Activated T-cell treated with anti-CD3 and anti-CD28 coated beads, Interleukin-2, amount 50 U/mL, for 48 hours (primary cell): ENCODE measurements around the gene GYPC.
"Not testable (repeated sequence)": the region's sequence is repeated elsewhere in the genome, so short reads cannot be mapped to it uniquely, and the experiment has no call there.

Source experiments
- DNase-seq, 2 experiments: peaks; one replicate each; pipeline ENCODE4 v3.0.0-alpha.2; 2020

The GYPC gene

DNA sequence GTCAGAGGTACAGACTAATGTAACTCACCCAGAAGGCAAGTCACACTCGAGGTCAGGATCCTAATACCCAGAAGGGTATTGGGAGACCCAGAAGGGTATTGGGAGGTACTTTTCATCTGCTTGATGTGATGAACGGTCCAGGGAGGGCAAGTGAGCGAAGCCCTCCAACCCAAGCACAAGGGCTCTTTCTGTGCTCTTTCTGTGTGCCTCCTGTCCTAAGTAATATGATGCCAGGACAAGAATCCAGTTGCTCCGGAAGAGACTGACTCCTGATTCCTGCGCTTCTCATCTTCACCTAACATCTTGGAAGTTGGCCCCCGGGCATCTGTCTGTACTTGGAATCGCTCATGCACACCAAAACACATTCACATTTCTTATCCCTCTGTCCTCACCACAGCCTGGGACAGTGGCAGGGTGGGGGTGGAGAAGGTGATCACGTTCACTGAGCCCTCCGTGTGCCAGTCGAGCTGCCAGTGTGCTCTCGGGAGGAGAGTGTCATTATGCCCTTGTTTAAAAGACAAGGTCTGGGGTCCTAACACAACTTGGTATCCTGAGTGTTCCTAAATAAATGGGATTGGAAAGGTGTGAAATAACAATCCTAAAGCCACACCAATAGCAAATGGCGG lies 17.1 kb downstream of the GYPC start:
- no peak for DNase-seq

DNA sequence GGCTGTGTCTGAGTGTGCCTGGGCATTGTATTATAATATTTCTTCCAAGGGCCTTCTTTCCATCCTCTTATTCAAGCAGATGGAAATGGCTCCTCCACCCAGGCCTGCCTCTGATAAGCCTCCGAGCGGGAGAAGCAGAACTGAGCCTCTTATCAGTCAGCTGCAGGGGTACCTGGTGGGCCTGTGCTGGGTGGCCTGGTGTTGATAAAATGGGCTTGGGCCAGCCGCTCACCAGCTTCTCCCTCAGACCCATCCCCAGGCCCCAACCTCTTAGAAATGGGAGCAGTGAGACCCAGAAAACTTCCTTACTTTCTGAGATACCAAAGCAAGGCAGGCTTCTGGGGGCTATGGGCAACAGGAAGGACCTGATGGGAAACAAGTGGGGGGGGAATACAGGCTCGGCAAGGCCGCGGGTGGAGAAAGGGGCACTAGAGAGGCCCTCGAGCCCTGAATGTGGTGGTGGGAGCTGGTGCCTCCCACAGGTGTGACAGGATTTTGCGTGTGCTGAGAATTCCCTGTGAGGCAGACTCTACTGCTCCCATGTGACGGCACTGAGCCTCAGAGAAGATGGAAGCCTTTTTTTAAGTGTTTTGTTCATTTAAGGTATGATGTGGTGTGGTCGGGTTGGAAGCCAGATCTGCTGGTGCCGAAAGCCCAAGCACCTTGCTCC lies 18.3 kb downstream of the GYPC start:
- no peak for DNase-seq

DNA sequence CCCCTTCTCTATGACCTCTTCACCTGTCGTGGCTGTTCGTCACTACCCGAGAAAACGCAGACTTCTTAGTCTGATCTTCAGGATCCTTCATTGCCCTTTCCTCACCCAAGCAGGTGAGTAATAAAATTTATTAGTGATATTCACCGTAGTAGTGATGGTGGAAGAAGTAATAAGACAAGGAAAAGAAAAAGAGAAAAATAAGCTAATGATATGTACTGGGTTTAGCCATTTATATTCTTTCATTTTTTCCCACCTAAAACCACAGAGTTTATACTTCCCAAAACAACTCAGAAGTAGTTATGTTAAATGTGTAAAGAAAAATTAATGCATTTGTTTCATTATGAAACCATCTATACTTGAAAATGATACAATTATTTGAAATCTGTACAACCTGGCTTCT lies 19.7 kb downstream of the GYPC start:
- no peak for DNase-seq

DNA sequence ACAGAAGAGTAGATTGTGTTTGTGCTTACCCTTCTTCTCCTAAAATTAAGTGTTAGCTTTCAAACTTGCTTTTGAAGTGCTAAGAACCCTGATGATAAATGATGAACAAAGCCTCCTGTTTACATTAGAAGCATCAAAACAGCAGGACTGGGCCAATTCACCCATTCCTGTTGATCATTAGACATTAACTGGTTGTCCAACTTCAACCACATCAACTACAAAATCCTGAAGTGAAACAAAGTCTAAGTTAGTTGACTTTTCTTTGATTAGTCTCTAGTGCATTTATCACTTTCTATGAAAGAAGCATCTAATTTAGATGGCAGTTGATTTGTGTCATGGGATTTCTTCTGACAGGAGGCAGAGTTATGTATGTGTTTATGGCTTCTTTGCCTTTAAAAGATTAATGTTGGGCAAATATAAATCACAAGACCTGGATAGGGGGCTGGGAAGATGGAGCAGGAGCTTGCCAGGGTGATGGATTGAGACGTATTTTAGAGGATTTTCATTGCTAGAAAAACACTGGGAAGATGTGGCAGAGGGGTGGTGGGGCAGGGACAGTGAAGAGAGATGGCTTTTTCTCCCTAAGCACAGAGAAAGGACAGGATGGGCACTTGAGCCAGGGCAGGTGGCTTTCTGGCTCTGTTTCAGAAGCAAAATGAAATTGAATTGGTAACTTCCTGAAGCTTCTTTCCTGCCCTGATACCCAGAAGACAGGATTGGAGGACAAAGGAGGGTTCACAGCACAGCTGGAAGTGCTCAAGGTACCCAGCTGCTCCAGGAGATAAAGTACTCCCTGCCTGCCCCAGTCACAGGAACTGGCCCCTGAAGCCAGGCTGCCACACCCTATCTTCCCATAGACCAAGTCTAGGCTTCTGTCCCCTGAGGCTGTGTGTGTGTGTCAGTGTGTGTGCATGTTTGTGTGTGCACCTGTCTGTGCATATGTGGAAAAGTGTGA lies 20.5 kb downstream of the GYPC start:
- DNase-seq, result no peak

DNA sequence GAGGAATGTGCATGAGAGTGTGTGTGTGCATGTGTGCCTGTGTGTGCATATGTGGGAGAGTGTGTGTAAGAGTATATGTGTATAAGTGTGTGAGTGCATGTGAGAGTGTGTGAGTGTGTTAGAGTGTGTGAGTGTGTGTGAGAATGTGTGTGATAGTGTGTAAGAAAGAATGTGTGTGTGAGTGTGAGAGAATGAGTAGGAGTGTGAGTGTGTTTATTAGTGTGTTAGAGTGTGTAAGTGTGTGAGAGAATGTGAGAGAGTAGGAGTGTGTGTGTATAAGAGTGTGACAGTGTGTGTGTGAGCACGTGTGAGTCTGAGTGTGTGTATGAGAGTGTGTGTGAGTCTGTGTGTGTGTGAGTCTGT lies 21.2 kb downstream of the GYPC start:
- DNase-seq, result no peak

DNA sequence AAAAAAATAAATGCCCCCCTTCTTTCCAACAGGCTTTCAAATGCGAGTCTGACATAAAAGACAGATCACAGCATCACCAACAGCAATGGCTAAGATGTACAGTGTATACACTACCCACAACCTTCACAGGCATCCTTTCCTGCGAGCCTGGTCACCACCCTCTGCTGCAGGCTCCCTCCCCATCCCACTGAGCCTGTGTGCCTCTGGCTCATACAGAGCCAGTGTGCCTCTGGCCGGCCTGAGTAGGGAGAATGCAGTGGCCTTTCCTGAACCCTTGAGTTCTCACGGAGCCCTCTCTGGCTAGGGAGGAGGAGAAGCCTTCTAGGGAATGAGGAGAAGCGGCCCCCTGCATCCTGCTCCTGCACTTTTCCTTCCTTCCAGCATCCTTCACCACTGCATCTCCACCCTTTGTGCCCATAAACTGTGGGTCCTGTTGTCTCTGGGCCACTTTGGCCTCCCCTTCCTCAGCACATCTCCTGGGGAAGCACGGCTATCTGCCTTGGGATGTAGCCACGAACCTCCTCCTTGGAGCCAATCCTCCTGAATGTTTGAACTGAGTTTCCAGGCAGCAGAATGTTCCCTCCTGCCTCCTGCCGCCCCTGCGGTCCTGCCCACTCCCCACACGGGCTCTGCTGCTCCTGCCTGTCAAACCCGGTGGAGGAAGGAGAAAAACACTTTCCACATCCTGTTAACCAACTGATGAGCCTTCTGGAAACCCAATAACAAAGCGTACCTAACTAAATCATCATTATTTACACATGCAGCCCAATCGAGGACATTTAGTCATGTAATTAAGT lies 22.5 kb downstream of the GYPC start:
- no peak for DNase-seq

DNA sequence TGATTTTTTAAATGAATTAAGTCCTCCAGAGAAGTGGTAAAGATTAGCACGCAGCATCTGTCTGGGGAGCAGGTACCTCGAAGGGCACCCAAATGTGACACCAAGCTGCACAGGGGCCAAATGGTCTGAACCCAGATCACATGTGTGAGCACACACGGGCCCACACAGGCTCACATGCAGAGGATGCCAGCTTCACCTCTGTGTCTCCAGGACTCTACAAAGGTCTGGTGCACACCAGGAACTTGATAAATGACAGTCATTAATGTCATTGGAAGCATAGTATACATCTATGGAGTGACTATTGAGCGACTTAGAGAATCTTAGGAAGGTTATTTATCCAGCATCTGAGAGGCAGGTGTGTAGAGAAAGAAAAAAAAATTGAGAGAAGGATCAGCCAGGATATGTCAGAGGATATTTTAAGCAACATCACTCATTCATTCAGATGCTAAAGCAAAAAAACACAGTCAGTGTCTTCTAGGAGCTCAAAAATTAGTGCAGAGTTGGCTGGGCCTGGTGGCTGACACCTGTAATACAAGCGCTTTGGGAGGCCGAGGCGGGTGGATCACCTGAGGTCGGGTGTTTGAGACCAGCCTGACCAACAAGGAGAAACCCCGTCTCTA lies 23.2 kb downstream of the GYPC start:
- no peak for DNase-seq

DNA sequence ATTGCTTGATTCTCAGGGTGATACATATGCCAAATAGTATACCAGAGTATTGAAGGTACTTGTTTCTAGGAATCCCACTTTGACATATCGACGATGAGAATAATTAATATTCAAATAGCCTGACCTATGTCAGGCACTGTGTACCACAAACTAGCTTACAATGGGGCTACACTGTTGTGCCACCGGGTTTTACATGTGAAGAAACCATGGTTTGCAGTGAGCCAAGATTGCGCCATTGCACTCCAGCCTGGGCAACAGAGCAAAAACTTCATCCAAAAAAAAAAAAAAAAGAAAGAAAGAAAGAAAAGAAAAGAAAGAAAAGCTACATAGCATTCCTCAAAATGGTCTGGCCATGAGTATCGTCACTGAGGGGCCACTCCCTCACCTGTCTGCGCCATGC lies 25.5 kb downstream of the GYPC start:
- no peak for DNase-seq

DNA sequence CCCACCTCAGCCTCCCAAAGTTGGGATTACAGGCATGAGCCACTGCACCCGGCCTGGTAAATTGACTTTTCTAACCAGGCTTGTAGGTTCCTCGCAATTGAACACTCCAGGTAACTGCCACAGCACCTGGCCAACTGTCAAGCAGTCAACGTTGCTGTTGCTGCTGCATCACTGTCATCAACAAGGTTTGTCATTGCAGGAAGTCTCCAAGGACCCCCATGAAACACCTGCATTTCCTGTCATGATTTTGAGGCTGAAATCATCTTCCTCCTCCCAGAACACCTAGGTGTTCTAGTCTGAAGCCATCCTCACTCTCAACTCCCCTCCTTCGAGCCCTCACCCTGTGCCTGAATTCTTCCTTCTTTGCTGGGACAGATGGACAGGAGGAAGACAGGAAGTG lies 29.7 kb downstream of the GYPC start:
- DNase-seq, result no peak

DNA sequence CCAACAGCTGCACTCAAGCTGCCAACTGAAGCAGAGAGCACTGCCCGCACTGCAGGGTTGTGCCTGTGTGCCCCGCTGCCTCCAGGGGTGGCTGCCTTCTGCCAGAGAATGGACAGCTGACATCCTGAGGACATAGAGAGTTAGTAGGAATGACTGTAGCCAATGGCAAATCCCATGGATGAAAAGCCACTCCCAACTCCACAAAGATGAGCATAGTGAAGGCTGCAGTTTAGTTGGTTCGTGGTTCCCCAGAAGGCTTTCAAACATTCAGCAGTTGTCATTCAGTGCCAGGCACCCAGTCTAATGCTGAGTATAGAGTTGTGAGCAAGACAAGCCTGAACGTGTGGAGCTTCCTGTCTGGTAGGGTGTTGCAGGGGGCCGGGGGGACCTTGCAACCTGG lies 30.3 kb downstream of the GYPC start:
- DNase-seq, result no peak

DNA sequence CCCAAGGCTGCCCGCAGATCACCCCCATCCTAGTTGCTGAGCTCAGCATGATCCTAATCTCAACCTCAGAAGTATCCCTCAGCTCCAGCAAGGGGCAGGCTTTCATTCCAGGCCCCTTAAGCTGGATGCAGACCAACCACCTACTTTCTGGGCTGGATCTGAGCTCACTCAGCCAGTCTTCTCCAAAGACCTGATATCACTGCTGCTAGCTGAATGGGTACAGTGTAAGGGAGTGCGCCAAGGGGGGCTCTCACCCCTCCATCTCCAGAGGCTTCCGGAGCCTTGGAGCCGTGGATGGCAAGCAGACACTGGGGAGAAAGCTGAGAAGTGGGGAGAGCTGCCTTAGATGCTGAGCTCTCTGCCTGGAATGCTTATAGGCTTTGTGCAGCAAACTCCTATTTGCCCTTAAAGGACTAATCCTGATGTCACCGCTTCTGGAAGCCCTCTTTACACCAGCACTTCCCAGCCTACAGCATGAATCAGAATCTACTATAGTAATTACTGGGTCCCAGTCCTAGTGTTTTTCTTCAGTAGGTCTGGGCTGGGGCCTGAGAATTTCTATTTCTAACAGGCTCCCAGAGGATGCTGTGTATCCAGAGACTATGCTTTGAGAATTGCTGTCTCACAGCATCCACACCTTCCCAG lies 31.0 kb downstream of the GYPC start:
- DNase-seq, result no peak

DNA sequence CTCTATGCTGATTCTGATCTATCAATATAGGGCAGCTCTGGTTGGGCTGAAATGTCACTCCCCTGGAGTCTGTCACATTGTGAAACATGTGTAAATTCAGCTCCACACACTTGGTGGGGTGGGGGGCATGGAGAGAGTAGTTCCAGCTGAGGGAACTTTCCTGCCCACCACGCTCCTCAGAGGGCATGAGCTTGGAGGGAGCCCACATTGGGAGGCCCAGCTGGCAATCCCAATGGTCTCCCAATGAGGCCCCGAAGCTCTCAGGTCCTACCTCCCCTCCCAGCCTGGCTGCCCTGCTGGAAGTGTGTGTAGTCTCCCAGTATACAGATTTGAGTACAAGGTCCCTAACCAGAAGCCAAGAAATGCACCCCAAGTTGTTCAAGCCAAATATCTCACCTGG lies 31.5 kb downstream of the GYPC start:
- no peak for DNase-seq

DNA sequence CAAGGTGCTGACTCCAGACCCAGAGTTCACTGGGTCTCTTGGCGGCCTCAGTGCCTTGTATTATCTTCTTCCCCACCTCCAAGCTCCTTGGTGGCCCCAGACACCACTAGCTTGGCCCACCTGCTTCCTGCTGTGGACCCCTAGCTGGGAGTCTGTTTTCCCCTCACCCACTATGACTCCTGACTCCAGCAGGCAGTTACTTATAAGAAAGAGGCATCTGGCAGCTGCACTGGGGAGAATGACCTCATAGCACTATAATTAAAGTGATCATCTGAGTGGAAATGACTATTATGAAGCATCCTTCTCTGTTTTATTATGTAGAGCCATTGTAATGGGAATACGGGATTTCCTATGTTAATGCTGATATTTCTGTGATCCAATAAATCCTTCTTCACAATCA lies 32.6 kb downstream of the GYPC start:
- not testable (repeated sequence) for DNase-seq

DNA sequence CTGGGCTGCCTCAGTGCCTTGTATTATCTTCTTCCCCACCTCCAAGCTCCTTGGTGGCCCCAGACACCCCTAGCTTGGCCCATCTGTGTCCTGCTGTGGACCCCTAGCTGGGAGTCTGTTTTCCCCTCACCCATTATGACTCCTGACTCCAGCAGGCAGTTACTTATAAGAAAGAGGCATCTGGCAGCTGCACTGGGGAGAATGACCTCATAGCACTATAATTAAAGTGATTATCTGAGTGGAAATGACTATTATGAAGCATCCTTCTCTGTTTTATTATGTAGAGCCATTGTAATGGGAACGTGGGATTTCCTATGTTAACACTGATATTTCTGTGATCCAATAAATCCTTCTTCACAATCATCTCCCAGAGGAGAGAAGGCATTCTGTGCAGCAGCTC lies 36.3 kb downstream of the GYPC start:
- not testable (repeated sequence) for DNase-seq

DNA sequence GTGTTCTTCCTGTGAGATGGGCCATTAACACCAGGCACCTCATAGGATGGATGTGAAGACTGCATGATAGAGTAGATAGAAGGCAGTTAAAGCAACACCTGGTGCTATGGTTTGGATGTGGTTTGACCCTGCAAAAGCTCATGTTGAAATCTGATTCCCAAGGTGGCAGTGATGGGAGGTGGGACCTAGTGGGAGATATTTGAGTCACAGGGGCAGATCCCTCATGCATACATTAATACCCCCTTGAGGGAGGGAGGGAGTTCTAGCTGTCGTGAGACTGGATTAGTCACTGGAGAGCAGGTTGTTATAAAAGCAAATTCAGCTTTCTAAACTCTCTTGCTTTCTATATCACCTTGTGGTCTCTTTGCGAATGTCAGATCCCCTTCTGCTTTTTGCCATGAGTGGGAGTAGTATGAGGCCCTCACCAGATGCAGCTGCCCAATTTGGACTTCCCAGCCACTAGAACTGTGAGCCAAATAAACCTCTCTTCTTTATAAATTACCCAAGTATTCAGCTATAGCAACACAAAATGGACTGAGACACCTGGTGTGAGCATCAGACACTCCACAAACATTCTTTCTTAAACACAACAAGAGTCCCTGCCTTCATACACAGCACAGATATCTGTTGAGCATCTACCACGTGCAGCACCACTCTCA lies 37.1 kb downstream of the GYPC start:
- not testable (repeated sequence) for DNase-seq

DNA sequence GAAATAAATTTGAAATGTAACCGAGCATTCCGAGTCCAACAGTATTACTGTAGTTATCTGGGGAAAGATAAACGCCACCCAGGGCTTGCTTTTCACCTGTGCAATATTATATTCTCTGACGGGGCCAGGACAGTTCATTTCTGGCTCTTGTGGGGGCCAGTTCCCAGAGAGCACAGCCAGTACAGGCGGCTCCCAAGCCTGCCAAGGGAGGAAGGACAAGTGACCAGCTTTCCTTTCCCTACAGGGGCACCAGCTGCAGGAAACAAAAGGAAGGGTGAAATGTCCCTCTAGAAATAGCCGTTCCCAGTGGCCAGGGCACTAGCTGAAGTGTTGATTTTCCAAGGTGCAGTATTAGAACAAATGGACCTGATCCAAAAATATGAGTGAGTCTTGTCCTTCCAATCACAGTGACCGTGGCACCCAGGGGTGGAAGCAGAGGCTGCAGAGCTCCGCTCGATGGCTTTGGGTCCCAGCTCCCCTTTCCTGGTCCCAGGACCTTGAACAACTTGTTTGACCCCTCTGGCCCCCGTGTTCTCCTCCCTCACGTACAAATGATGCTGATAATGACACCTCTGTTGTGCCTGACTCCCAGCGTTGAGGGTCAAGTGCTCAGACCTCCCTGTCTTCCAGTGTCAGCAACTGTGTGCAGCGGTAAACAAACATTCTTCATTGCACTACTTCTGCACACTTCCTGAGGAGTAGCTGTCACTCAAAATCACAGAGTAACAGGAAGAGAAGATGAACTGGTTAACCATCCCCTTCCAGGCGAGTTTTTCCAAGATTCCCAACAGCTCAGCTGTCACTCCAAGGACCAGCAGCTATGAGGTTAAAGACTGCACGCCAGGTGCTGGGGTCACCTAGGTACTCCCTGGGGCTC lies 40.9 kb downstream of the GYPC start:
- DNase-seq, result no peak

DNA sequence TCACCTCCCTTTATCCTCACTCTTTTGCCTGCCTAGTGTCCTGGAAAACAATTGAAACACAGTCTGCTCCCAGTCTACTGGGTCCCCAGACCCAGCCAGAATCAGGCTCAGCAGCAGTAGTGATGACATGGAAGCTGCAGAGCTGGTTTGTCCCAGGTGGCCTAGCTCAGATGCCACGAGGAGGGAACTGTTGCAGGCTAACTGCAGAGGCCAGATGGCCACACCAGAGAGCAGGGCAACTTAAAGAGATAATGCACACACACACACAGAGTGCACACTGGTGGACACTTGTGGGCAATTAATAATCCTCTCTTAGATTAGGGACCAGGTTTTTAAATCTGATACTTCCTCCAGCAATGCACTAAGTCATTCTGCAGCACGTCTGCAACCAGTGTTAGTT lies 42.4 kb downstream of the GYPC start:
- DNase-seq, result no peak

DNA sequence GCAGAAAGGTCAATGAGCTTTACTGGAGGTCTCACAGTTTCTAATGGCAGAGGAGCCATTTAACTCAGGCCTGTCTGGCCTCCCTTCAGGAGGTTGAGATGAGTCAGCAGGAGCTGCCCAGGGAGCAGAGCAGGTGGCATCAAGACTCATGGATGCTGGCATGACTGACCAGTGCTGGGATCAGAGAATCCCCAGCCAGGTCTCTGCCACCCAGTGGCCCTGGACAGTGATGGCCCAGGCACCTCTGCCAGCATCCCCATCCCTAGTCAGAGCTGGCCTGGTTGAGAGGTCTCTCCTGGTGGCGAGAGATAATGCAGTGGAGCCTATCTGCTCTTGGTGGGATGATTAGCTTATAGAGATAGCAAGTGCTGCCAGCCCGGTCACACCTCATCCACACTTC lies 43.1 kb downstream of the GYPC start:
- DNase-seq, result no peak

DNA sequence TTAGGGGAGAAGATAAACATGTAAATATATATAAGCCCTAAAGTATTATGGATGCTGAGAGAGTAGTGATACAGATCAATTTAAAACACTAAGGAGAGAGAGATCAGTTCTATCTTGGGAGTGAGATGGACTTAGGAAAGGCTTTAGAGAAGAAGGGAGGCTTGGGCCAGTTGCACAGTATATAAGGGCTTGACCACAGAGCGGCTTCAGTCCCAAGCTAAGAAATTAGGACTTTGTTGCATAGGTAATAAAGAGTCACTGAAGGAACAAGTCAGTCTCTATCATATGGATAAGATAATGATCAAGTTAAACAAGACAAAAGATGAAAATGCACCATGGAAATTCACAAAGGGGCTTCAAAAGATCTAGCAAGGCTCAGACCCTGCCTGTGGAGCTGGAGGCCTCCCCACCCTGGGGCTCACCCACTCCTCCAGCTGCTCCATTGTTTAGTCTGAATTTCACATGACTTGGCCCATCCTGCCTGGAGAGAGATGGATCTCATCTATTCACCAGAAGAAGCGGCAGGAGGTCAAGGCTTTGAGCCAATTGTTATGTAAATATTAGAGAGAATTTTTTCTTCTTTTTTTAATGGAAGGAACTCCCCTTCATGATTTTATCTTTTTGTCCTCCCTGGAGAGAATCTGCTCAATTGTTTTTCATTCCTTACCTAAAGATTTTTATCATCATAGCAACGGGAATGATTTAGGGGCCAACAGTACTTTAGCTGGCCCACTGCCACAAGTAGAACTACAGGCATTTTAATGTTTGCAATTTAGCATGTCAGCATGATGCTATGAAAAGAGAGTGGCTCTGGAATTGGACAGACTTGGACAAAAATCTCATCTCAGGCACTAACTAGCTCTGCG lies 44.0 kb downstream of the GYPC start:
- DNase-seq, result no peak

DNA sequence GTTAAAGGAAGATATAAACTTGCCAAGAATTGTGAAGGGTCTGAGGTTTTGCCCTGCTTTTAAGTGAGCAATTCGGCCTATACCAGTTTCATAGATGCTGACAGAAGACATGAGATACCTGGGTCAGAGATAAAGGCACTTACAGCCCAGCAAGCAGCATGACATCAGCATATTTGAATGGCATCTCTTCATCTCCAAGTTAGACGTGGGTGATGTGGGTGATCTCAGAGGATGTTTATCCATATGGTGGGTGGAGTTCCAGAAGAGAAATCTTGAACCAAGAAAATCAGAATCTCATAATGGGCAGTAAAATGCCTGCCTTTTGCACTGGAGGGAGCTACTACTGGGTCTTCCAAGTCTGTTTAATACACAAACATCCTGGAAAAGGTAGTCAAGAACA lies 44.7 kb downstream of the GYPC start:
- no peak for DNase-seq
